ENCODE data around the gene THAP7.

DNA sequence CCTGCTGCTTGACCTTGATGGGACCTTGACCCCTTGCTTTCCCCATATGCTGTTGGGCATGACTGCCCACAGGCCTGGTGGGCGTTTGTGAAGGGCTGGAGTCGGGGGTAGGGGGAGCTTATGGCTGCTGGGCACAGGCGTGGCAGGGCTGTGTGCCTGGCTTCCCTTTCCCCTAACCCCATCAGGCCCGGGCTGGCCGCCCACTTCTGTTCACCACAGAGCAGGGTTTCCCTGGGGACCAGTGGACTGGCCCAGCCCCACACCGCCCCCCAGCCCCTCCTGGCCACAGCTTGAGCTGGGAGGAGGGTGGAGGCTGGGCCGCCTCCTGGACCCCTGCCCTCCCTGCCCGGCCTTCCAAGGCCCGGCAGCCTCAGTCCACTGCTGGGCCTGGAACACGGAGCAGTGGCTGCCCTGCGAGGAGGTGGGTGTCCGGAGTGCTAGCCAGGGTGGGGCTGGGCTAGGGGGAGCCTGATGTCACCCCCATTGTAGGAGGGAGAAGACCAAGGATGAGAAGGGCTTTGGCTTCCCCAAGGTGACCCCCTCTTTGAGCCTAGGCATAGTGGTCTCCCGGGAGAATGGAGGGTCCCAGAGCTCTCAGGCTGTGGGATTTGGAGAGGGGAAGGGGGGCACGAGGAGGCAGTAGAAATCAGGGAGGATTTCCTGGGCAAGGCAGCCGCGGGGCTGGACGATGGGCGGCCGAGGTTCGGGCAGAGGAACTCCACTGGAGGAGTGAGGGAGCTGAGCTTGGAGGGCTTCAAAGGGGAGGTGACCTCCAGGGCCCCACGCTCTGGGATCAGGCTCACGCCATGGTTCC lies 34.8 kb downstream of the THAP7 start, which contains the start of gene AIFM3:
- TF ChIP-seq, protein P1, sequence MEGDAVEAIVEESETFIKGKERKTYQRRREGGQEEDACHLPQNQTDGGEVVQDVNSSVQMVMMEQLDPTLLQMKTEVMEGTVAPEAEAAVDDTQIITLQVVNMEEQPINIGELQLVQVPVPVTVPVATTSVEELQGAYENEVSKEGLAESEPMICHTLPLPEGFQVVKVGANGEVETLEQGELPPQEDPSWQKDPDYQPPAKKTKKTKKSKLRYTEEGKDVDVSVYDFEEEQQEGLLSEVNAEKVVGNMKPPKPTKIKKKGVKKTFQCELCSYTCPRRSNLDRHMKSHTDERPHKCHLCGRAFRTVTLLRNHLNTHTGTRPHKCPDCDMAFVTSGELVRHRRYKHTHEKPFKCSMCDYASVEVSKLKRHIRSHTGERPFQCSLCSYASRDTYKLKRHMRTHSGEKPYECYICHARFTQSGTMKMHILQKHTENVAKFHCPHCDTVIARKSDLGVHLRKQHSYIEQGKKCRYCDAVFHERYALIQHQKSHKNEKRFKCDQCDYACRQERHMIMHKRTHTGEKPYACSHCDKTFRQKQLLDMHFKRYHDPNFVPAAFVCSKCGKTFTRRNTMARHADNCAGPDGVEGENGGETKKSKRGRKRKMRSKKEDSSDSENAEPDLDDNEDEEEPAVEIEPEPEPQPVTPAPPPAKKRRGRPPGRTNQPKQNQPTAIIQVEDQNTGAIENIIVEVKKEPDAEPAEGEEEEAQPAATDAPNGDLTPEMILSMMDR (IDR thresholded peaks at IDR 0.05) = no peak
- TF ChIP-seq EZH2 (IDR thresholded peaks at IDR 0.05; ENCODE audit: borderline replicate concordance, insufficient read depth, low read depth, low read length, poor library complexity, severe bottlenecking) = no peak
